Gastrocnemius medialis (tissue), 4 donors: Measurements from ENCODE around the gene NUP153. TPM values are rescaled to one million over a fixed set of nuclear protein-coding genes. Genes with fewer than 3 reads are reported as not detected.

ENCODE experiments used
- ATAC-seq, 2 donors: fragments of 150-250 bp; one replicate each; pipeline ENCODE4 v1.9.1; 2016
- DNase-seq, 2 donors: peaks; one replicate each; pipeline ENCODE4 v3.0.0-alpha.2; 2019
- H3K27ac ChIP-seq, 4 donors: fragments of 200-600 bp; sonication (generic); 1 replicate in 1 of 4; 2 replicates in 3 of 4; pipeline ENCODE4 v1.5.1; 2016 to 2018; ENCODE audit warnings: mild to moderate bottlenecking in 2 of 4, moderate library complexity in 1 of 4
- H3K27me3 ChIP-seq, 3 donors: fragments of 200-600 bp; sonication (generic) in 2 of 3; 1 replicate in 1 of 3; 2 replicates in 2 of 3; pipeline versions ENCODE4 v1.5.1 to v1.6.0; 2016 to 2019; ENCODE audit warnings: mild to moderate bottlenecking in 1 of 3, moderate library complexity in 1 of 3
- H3K36me3 ChIP-seq, 2 donors: fragments of 200-600 bp; sonication (generic) in 1 of 2; one replicate each; pipeline ENCODE4 v1.5.1; 2017 to 2018
- H3K4me1 ChIP-seq, 2 donors: fragments of 200-600 bp; sonication (generic) in 1 of 2; one replicate each; pipeline ENCODE4 v1.5.1; 2016 to 2017; ENCODE audit warnings: mild to moderate bottlenecking in 2 of 2
- H3K4me3 ChIP-seq, 4 donors: fragments of 200-600 bp; sonication (generic) in 3 of 4; 1 replicate in 1 of 4; 2 replicates in 3 of 4; pipeline ENCODE4 v1.5.1; 2016 to 2019; ENCODE audit warnings: mild to moderate bottlenecking in 2 of 4
- H3K9me3 ChIP-seq, 3 donors: fragments of 200-600 bp; sonication (generic) in 2 of 3; 1 replicate in 1 of 3; 2 replicates in 2 of 3; pipeline ENCODE4 v1.5.1; 2016 to 2019
- CTCF ChIP-seq, 5 experiments: fragments of 450-650 bp in 3 of 5; fragments of 200-600 bp in 2 of 5; sonication (generic) in 2 of 5; IDR thresholded peaks in 4 of 5; conservative IDR thresholded peaks in 1 of 5; 1 replicate in 4 of 5; 2 replicates in 1 of 5; pipeline ENCODE4 v1.5.1; 2016 to 2019; ENCODE audit warnings: antibody characterized with exemption in 5 of 5, mild to moderate bottlenecking in 3 of 5, moderate library complexity in 3 of 5
- POLR2A ChIP-seq, 2 donors: fragments of 450-650 bp; IDR thresholded peaks; one replicate each; pipeline ENCODE4 v1.6.1; 2017; ENCODE audit warnings: antibody characterized with exemption in 2 of 2, mild to moderate bottlenecking in 2 of 2, moderate library complexity in 2 of 2
- in situ Hi-C, 4 donors: fragments of 200-750 bp; cut with MboI; loops; one replicate each; pipeline versions ENCODE4 v1.15.0 to v1.8.0; 2017; ENCODE audit warnings: low sequenced_read_pairs in 4 of 4
- intact Hi-C: fragments of 100-400 bp; cut with DNase I; formaldehyde crosslinking; loops from one replicate; pipeline ENCODE4 v1.15.1; 2023; ENCODE audit warnings: low total_unique reads
- total RNA-seq, 4 donors: library from RNA; depleted of rRNA; stranded (reverse); fragments of >200 nt; gene quantifications; one replicate each; pipeline versions ENCODE4 v1.1.0 to v1.2.3, GENCODE V29; 2016

Gene NUP153
- total RNA-seq, 4 donors from 2014 or later, result 29.7 to 44.2 (median 37.9) TPM

GRCh38 chr6:17729223-17730077 lies 22.7 kb upstream of the NUP153 start:
- H3K4me1 ChIP-seq, result no peaks in the 10 kb centered on the region
- no peak overlapping the region for H3K27ac ChIP-seq
- in situ Hi-C loops (no loop called here), intact Hi-C loops (no loop called here)
- DNase-seq (no peak), ATAC-seq (no peak)
- H3K36me3 ChIP-seq, result no peaks in the 10 kb centered on the region
- no peaks in the 10 kb centered on the region for H3K27me3 ChIP-seq
- H3K4me3 ChIP-seq, result no peak overlapping the region
- TF ChIP-seq CTCF (IDR thresholded peaks at IDR 0.05 in 4 of 5, conservative IDR thresholded peaks at IDR 0.05 in 1 of 5) (no peak), POLR2A (IDR thresholded peaks at IDR 0.05) (no peak)
- no peaks in the 10 kb centered on the region for H3K9me3 ChIP-seq

GRCh38 chr6:17728551-17729222 lies 22.0 kb upstream of the NUP153 start:
- no peaks in the 10 kb centered on the region for H3K4me1 ChIP-seq
- no peak for TF ChIP-seq POLR2A (IDR thresholded peaks at IDR 0.05)
- no peak for TF ChIP-seq CTCF (IDR thresholded peaks at IDR 0.05 in 4 of 5, conservative IDR thresholded peaks at IDR 0.05 in 1 of 5)
- no peaks in the 10 kb centered on the region for H3K27me3 ChIP-seq
- in situ Hi-C loops, result no loop called here
- H3K4me3 ChIP-seq, result no peak overlapping the region
- no peaks in the 10 kb centered on the region for H3K9me3 ChIP-seq
- DNase-seq, result no peak
- no peak overlapping the region for H3K27ac ChIP-seq
- intact Hi-C loops, result no loop called here
- H3K36me3 ChIP-seq, result no peaks in the 10 kb centered on the region
- ATAC-seq, result no peak

GRCh38 chr6:17725083-17725482 lies 18.4 kb upstream of the NUP153 start:
- no peaks in the 10 kb centered on the region for H3K27me3 ChIP-seq

GRCh38 chr6:17724341-17724740 lies 17.6 kb upstream of the NUP153 start:
- in situ Hi-C loops, result no loop called here
- no peaks in the 10 kb centered on the region for H3K27me3 ChIP-seq
- ATAC-seq (no peak), DNase-seq (no peak)
- H3K4me3 ChIP-seq, result no peak overlapping the region
- TF ChIP-seq CTCF (IDR thresholded peaks at IDR 0.05 in 4 of 5, conservative IDR thresholded peaks at IDR 0.05 in 1 of 5) (no peak), POLR2A (IDR thresholded peaks at IDR 0.05) (no peak)
- H3K36me3 ChIP-seq, result no peaks in the 10 kb centered on the region
- H3K27ac ChIP-seq, result no peak overlapping the region
- H3K4me1 ChIP-seq, result no peaks in the 10 kb centered on the region
- no peaks in the 10 kb centered on the region for H3K9me3 ChIP-seq
- intact Hi-C loops, result no loop called here

More at GRCh38 chr6:17725083-17725482, 18.4 kb upstream of the NUP153 start:
- no peak for DNase-seq
- intact Hi-C loops, result no loop called here
- Histone ChIP-seq H3K4me1 (no peaks in the 10 kb centered on the region), H3K4me3 (no peak overlapping the region), H3K27ac (no peak overlapping the region), H3K9me3 (no peaks in the 10 kb centered on the region), H3K36me3 (no peaks in the 10 kb centered on the region)
- TF ChIP-seq POLR2A (IDR thresholded peaks at IDR 0.05) (no peak), CTCF (IDR thresholded peaks at IDR 0.05 in 4 of 5, conservative IDR thresholded peaks at IDR 0.05 in 1 of 5) (no peak)
- in situ Hi-C loops, result no loop called here
- no peak for ATAC-seq
